Measurements from ENCODE around the gene RASGEF1C. TPM values are rescaled to one million over a fixed set of nuclear protein-coding genes. Genes with fewer than 3 reads are reported as not detected.

RASGEF1C gene
- total and polyA plus RNA-seq, 2 experiments from 2014 or later, result 0.40 to 0.42 TPM

DNA sequence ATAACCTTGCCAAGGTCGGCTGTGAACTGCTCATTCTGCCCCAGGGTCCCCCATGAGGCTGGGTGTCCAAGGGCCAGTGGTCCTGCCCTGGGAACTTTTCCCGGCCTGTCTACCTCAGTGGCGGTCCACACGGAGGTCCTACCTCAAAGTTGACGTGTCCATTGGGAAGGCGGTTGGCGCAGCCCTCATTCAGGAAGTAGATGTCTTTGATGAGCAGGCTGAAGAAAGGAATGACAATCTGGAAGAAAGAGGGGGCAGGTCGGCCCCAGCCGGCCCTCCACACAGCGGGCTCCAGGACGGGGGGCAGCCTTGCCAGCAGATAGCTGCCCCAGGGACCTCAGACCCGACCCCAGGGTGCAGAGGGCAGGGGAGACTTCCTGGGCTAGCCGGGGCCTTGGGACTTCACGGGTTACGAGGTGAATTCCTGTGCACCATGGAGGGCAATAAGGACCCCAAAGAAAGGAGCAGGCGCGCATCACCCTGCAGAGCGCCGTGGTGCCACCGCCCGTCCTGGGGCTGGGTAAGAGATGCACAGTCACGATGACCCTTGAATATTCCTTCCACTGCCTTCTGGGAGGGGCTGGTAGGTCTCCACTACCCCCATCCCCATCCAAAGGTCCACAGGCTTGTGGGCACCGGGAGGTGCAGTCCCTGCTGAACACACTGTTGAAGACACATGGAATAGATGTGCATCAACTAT lies 94.6 kb downstream of the RASGEF1C start (continued):
- no peak for TF ChIP-seq EZH2phosphoT487 (IDR thresholded peaks at IDR 0.05; ENCODE audit: unreplicated experiment)
- TF ChIP-seq POLR2AphosphoS5 (IDR thresholded peaks at IDR 0.05; ENCODE audit: low read depth), result no peak
- TF ChIP-seq, protein P1, sequence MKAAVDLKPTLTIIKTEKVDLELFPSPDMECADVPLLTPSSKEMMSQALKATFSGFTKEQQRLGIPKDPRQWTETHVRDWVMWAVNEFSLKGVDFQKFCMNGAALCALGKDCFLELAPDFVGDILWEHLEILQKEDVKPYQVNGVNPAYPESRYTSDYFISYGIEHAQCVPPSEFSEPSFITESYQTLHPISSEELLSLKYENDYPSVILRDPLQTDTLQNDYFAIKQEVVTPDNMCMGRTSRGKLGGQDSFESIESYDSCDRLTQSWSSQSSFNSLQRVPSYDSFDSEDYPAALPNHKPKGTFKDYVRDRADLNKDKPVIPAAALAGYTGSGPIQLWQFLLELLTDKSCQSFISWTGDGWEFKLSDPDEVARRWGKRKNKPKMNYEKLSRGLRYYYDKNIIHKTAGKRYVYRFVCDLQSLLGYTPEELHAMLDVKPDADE (IDR thresholded peaks at IDR 0.05), result no peak
- TF ChIP-seq ZNF114 (CRISPR knock-in tag; IDR thresholded peaks at IDR 0.05), result no peak
- TF ChIP-seq STAT1 (IDR thresholded peaks at IDR 0.05; ENCODE audit: unreplicated experiment), result no peak
- no peak for TF ChIP-seq JUNB (IDR thresholded peaks at IDR 0.05; ENCODE audit: unreplicated experiment)
- TF ChIP-seq, protein P2, sequence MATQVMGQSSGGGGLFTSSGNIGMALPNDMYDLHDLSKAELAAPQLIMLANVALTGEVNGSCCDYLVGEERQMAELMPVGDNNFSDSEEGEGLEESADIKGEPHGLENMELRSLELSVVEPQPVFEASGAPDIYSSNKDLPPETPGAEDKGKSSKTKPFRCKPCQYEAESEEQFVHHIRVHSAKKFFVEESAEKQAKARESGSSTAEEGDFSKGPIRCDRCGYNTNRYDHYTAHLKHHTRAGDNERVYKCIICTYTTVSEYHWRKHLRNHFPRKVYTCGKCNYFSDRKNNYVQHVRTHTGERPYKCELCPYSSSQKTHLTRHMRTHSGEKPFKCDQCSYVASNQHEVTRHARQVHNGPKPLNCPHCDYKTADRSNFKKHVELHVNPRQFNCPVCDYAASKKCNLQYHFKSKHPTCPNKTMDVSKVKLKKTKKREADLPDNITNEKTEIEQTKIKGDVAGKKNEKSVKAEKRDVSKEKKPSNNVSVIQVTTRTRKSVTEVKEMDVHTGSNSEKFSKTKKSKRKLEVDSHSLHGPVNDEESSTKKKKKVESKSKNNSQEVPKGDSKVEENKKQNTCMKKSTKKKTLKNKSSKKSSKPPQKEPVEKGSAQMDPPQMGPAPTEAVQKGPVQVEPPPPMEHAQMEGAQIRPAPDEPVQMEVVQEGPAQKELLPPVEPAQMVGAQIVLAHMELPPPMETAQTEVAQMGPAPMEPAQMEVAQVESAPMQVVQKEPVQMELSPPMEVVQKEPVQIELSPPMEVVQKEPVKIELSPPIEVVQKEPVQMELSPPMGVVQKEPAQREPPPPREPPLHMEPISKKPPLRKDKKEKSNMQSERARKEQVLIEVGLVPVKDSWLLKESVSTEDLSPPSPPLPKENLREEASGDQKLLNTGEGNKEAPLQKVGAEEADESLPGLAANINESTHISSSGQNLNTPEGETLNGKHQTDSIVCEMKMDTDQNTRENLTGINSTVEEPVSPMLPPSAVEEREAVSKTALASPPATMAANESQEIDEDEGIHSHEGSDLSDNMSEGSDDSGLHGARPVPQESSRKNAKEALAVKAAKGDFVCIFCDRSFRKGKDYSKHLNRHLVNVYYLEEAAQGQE (IDR thresholded peaks at IDR 0.05; ENCODE audit: unreplicated experiment), result no peak
- TF ChIP-seq CREB1 (CRISPR knock-in tag; IDR thresholded peaks at IDR 0.05; ENCODE audit: low read depth), result no peak

DNA sequence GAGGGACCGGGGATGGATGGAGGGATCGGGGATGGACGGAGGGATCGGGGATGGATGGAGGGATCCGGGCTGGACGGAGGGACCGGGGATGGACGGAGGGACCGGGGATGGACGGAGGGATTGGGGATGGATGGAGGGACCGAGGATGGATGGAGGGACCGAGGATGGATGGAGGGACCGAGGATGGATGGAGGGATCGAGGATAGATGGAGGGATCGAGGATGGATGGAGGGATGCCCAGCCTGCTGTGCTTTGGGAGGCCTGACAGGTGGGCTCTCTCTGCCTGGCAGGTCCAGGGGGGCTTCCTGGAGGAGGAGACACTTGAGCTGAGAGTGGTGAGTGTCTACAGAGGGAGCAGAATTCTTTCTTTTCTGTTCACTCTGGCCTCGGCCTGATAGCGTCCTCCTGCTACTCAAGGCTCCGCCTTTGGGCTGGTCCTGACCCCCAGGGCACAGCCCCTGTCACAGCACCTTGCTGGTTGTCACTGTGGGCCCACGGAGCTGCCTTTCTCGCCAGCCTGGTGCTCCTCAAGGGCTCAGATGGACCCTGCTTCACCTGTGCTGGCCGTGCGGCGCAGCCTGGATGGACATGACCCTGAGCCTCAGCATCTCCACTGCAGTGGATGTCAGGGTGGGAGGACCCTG lies 95.2 kb downstream of the RASGEF1C start:
- H3K27me3 ChIP-seq (ENCODE audit: insufficient read depth), result no peaks in the 10 kb centered on the region
- H3K4me2 ChIP-seq, result no peak overlapping the region
- Mint-ChIP-seq H3K36me3 (ENCODE audit: low read depth) (no peaks in the 10 kb centered on the region), H3K4me3 (no peak overlapping the region), H3K9me3 (no peaks in the 10 kb centered on the region; the same call in 1 of the 3 replicates), H3K27me3 (ENCODE audit: insufficient read depth, low read depth, poor library complexity) (peaks cover 6% of the 10 kb centered on the region), H3K27ac (no peak overlapping the region), H3K4me1 (peaks cover 10% of the 10 kb centered on the region)
- no peaks in the 10 kb centered on the region for H3K4me1 ChIP-seq (ENCODE audit: insufficient read depth)
- no peak overlapping the region for H3K27ac ChIP-seq (ENCODE audit: low read depth)
- H3K9me2 ChIP-seq (ENCODE audit: insufficient read depth), result no peaks in the 10 kb centered on the region
- H3K36me3 ChIP-seq (ENCODE audit: insufficient read depth), result no peaks in the 10 kb centered on the region
- no peak overlapping the region for H2AFZ ChIP-seq
- ATAC-seq (no peak), DNase-seq (ENCODE audit: low spot score) (no peak)
- H4K20me1 ChIP-seq (replicated peaks; ENCODE audit: insufficient read depth), result no peaks in the 10 kb centered on the region
- H3F3A ChIP-seq (replicated peaks; ENCODE audit: low read depth), result no peaks in the 10 kb centered on the region
- H3K79me2 ChIP-seq (replicated peaks; ENCODE audit: insufficient read depth), result no peaks in the 10 kb centered on the region
- H3K4me3 ChIP-seq, result no peak overlapping the region
- TF ChIP-seq ZNF331 (CRISPR knock-in tag; IDR thresholded peaks at IDR 0.05; ENCODE audit: low read depth), result no peak
- TF ChIP-seq, protein P3, sequence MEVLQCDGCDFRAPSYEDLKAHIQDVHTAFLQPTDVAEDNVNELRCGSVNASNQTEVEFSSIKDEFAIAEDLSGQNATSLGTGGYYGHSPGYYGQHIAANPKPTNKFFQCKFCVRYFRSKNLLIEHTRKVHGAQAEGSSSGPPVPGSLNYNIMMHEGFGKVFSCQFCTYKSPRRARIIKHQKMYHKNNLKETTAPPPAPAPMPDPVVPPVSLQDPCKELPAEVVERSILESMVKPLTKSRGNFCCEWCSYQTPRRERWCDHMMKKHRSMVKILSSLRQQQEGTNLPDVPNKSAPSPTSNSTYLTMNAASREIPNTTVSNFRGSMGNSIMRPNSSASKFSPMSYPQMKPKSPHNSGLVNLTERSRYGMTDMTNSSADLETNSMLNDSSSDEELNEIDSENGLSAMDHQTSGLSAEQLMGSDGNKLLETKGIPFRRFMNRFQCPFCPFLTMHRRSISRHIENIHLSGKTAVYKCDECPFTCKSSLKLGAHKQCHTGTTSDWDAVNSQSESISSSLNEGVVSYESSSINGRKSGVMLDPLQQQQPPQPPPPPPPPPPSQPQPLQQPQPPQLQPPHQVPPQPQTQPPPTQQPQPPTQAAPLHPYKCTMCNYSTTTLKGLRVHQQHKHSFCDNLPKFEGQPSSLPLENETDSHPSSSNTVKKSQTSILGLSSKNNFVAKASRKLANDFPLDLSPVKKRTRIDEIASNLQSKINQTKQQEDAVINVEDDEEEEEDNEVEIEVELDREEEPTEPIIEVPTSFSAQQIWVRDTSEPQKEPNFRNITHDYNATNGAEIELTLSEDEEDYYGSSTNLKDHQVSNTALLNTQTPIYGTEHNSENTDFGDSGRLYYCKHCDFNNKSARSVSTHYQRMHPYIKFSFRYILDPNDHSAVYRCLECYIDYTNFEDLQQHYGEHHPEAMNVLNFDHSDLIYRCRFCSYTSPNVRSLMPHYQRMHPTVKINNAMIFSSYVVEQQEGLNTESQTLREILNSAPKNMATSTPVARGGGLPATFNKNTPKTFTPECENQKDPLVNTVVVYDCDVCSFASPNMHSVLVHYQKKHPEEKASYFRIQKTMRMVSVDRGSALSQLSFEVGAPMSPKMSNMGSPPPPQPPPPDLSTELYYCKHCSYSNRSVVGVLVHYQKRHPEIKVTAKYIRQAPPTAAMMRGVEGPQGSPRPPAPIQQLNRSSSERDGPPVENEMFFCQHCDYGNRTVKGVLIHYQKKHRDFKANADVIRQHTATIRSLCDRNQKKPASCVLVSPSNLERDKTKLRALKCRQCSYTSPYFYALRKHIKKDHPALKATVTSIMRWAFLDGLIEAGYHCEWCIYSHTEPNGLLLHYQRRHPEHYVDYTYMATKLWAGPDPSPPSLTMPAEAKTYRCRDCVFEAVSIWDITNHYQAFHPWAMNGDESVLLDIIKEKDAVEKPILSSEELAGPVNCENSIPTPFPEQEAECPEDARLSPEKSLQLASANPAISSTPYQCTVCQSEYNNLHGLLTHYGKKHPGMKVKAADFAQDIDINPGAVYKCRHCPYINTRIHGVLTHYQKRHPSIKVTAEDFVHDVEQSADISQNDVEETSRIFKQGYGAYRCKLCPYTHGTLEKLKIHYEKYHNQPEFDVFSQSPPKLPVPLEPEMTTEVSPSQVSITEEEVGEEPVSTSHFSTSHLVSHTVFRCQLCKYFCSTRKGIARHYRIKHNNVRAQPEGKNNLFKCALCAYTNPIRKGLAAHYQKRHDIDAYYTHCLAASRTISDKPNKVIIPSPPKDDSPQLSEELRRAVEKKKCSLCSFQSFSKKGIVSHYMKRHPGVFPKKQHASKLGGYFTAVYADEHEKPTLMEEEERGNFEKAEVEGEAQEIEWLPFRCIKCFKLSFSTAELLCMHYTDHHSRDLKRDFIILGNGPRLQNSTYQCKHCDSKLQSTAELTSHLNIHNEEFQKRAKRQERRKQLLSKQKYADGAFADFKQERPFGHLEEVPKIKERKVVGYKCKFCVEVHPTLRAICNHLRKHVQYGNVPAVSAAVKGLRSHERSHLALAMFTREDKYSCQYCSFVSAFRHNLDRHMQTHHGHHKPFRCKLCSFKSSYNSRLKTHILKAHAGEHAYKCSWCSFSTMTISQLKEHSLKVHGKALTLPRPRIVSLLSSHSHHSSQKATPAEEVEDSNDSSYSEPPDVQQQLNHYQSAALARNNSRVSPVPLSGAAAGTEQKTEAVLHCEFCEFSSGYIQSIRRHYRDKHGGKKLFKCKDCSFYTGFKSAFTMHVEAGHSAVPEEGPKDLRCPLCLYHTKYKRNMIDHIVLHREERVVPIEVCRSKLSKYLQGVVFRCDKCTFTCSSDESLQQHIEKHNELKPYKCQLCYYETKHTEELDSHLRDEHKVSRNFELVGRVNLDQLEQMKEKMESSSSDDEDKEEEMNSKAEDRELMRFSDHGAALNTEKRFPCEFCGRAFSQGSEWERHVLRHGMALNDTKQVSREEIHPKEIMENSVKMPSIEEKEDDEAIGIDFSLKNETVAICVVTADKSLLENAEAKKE (CRISPR knock-in tag; IDR thresholded peaks at IDR 0.05), result no peak
- no peak for TF ChIP-seq EZH2phosphoT487 (IDR thresholded peaks at IDR 0.05; ENCODE audit: unreplicated experiment)
- TF ChIP-seq, protein P4, sequence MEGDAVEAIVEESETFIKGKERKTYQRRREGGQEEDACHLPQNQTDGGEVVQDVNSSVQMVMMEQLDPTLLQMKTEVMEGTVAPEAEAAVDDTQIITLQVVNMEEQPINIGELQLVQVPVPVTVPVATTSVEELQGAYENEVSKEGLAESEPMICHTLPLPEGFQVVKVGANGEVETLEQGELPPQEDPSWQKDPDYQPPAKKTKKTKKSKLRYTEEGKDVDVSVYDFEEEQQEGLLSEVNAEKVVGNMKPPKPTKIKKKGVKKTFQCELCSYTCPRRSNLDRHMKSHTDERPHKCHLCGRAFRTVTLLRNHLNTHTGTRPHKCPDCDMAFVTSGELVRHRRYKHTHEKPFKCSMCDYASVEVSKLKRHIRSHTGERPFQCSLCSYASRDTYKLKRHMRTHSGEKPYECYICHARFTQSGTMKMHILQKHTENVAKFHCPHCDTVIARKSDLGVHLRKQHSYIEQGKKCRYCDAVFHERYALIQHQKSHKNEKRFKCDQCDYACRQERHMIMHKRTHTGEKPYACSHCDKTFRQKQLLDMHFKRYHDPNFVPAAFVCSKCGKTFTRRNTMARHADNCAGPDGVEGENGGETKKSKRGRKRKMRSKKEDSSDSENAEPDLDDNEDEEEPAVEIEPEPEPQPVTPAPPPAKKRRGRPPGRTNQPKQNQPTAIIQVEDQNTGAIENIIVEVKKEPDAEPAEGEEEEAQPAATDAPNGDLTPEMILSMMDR (conservative IDR thresholded peaks at IDR 0.05; ENCODE audit: low read depth in 2 of 2), result no peak
- TF ChIP-seq POLR2AphosphoS5 (IDR thresholded peaks at IDR 0.05; ENCODE audit: low read depth), result no peak
- no peak for TF ChIP-seq STAT1 (IDR thresholded peaks at IDR 0.05; ENCODE audit: unreplicated experiment)
- no peak for TF ChIP-seq ZNF114 (CRISPR knock-in tag; IDR thresholded peaks at IDR 0.05)

Measured in GM23338 (cell line).